Mammary epithelial cell (primary cell): ENCODE measurements around the gene HDDC2.

Experiments
- EZH2 ChIP-seq: IDR thresholded peaks from 2 replicates; pipeline ENCODE4 v1.6.1; 2012; ENCODE audit warnings: low read length, inconsistent platforms, borderline replicate concordance
- TF ChIP-seq, protein P1 (sequence below), 2 donors: IDR thresholded peaks in 1 of 2; conservative IDR thresholded peaks in 1 of 2; 2 replicates each; pipeline ENCODE4 v1.5.1; 2011 to 2012; ENCODE audit warnings: inconsistent platforms in 2 of 2, low read length in 2 of 2, mild to moderate bottlenecking in 2 of 2, control low read depth in 1 of 2, low read depth in 1 of 2; ENCODE audit not compliant: insufficient read depth in 1 of 2; ENCODE audit errors: extremely low read depth in 1 of 2

DNA sequence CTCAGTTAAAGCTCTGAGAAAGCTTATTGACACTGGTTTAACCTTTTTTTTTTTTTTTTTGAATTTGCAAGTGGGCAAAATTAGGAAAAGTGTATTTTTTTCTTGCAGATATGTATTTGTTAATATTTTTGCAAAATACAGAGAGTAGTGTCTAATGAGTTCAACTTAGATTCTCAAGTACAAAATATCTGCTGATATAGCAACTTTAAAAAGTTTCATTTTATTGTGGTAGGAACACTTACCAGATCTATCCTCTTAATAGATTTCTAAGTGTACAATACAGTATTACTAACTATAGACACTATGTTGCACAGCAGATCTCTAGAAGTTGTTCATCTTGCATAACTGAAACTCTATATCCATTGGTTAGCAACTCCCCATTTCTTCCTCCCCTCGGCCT is 30.9 kb upstream of the HDDC2 start:
- no peak for TF ChIP-seq EZH2
- TF ChIP-seq, protein P1, sequence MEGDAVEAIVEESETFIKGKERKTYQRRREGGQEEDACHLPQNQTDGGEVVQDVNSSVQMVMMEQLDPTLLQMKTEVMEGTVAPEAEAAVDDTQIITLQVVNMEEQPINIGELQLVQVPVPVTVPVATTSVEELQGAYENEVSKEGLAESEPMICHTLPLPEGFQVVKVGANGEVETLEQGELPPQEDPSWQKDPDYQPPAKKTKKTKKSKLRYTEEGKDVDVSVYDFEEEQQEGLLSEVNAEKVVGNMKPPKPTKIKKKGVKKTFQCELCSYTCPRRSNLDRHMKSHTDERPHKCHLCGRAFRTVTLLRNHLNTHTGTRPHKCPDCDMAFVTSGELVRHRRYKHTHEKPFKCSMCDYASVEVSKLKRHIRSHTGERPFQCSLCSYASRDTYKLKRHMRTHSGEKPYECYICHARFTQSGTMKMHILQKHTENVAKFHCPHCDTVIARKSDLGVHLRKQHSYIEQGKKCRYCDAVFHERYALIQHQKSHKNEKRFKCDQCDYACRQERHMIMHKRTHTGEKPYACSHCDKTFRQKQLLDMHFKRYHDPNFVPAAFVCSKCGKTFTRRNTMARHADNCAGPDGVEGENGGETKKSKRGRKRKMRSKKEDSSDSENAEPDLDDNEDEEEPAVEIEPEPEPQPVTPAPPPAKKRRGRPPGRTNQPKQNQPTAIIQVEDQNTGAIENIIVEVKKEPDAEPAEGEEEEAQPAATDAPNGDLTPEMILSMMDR (conservative IDR thresholded peaks at IDR 0.05 in 1 of 2, IDR thresholded peaks at IDR 0.05 in 1 of 2; ENCODE audit: extremely low read depth in 1 of 2, insufficient read depth in 1 of 2, low read depth in 1 of 2, low read length in 2 of 2), result no peak
